Keratinocyte (primary cell): Measurements from ENCODE around the gene FAM174A. TPM values are rescaled to one million over a fixed set of nuclear protein-coding genes. Genes with fewer than 3 reads are reported as not detected.

Experiments
- DNase-seq: peaks from one replicate; pipeline ENCODE4 v3.0.0-alpha.2; 2011; ENCODE audit warnings: low read depth, missing footprints, low spot score
- FAIRE-seq: peaks from 2 replicates; lab custom pipeline; 2011; peaks lifted over from hg19 to GRCh38; lab: Jason Lieb, UNC
- H2AFZ ChIP-seq: 2 replicates; pipeline ENCODE4 v1.6.0; 2012; ENCODE audit warnings: low read length, control low read depth, inconsistent platforms; ENCODE audit not compliant: control insufficient read depth
- H3K27ac ChIP-seq: 2 replicates; pipeline ENCODE4 v1.5.1; 2011; ENCODE audit warnings: low read length; ENCODE audit not compliant: control insufficient read depth, insufficient read depth
- H3K27me3 ChIP-seq: 3 replicates; pipeline ENCODE4 v1.6.0; 2011; ENCODE audit warnings: low read length; ENCODE audit not compliant: control insufficient read depth, insufficient read depth; ENCODE audit errors: extremely low read depth
- H3K36me3 ChIP-seq, 2 experiments: 2 replicates in 1 of 2; 3 replicates in 1 of 2; pipeline ENCODE4 v1.5.1; 2011; ENCODE audit warnings: low read length in 2 of 2, mild to moderate bottlenecking in 1 of 2; ENCODE audit not compliant: control insufficient read depth in 2 of 2, insufficient read depth in 2 of 2; ENCODE audit errors: extremely low read depth in 1 of 2
- H3K4me1 ChIP-seq: 3 replicates; pipeline ENCODE4 v1.5.1; 2011; ENCODE audit warnings: low read length; ENCODE audit not compliant: control insufficient read depth, insufficient read depth; ENCODE audit errors: extremely low read depth
- H3K4me2 ChIP-seq: 3 replicates; pipeline ENCODE4 v1.6.0; 2011; ENCODE audit warnings: low read depth, low read length; ENCODE audit not compliant: control insufficient read depth, insufficient read depth; ENCODE audit errors: extremely low read depth
- H3K4me3 ChIP-seq, 3 experiments: fragments of 200-600 bp in 1 of 3; sonication (generic) in 1 of 3; 2 replicates in 2 of 3; 3 replicates in 1 of 3; pipeline ENCODE4 v1.5.1; 2011 to 2016; ENCODE audit warnings: low read length in 3 of 3, mild to moderate bottlenecking in 3 of 3, control low read depth in 2 of 3, inconsistent platforms in 1 of 3, low read depth in 1 of 3, mixed read lengths in 1 of 3, mixed run types in 1 of 3, moderate library complexity in 1 of 3; ENCODE audit not compliant: control insufficient read depth in 2 of 3, insufficient read depth in 2 of 3; ENCODE audit errors: extremely low read depth in 1 of 3
- H3K79me2 ChIP-seq: 2 replicates; pipeline ENCODE4 v1.6.0; 2012; ENCODE audit warnings: low read length; ENCODE audit not compliant: control insufficient read depth, insufficient read depth
- H3K9ac ChIP-seq: 3 replicates; pipeline ENCODE4 v1.6.0; 2011; ENCODE audit warnings: low read length; ENCODE audit not compliant: control insufficient read depth, insufficient read depth; ENCODE audit errors: extremely low read depth
- H3K9me1 ChIP-seq: 3 replicates; pipeline ENCODE4 v1.6.0; 2011; ENCODE audit warnings: low read length; ENCODE audit not compliant: control insufficient read depth, insufficient read depth; ENCODE audit errors: extremely low read depth
- H3K9me3 ChIP-seq: 2 replicates; pipeline ENCODE4 v1.5.1; 2012; ENCODE audit warnings: low read depth, low read length; ENCODE audit not compliant: control insufficient read depth
- H4K20me1 ChIP-seq: 3 replicates; pipeline ENCODE4 v1.6.0; 2011; ENCODE audit warnings: low read length; ENCODE audit not compliant: control insufficient read depth, insufficient read depth; ENCODE audit errors: extremely low read depth
- CTCF ChIP-seq, 3 experiments: IDR thresholded peaks in 1 of 3; conservative IDR thresholded peaks in 1 of 3; optimal IDR thresholded peaks in 1 of 3; 2 replicates in 2 of 3; 3 replicates in 1 of 3; pipeline versions ENCODE3 to v1.5.1; 2011; ENCODE audit warnings: low read length in 3 of 3, mild to moderate bottlenecking in 3 of 3, moderate library complexity in 2 of 3, control low read depth in 1 of 3, inconsistent platforms in 1 of 3; ENCODE audit not compliant: insufficient read depth in 2 of 3; ENCODE audit errors: extremely low read depth in 1 of 3
- EZH2 ChIP-seq: IDR thresholded peaks from one replicate; pipeline ENCODE4 v1.6.1; 2012; ENCODE audit warnings: inconsistent platforms, mild to moderate bottlenecking, low read length, moderate library complexity
- dilution Hi-C: fragments of 300-500 bp; cut with MboI; formaldehyde crosslinking; loops from one replicate; pipeline ENCODE4 v1.7.0; 2020; ENCODE audit warnings: low sequenced_read_pairs; ENCODE audit not compliant: extremely low pct_ligation_motif_present
- polyA plus RNA-seq, 5 experiments: library from polyadenylated mRNA; depleted of rRNA in 3 of 5; stranded (reverse) in 3 of 5; stranded (forward) in 1 of 5; unstranded in 1 of 5; fragments of >200 nt; gene quantifications; 1 replicate in 1 of 5; 2 replicates in 3 of 5; 3 replicates in 1 of 5; pipeline versions ENCODE4 v1.2.1 to v1.2.3, GENCODE V29; 2011 to 2012; ENCODE audit warnings: missing spikeins in 2 of 5, low read depth in 1 of 5, low replicate concordance in 1 of 5

Gene FAM174A
- polyA plus RNA-seq, 1 donor (not counting 4 experiments of a cell fraction or from before 2014, with no cell fraction given): 17.3 TPM

GRCh38 chr5:100553209-100553608 is 18.0 kb downstream of the FAM174A start:
- DNase-seq: no peak
- Histone ChIP-seq H3K36me3 (no peaks in the 10 kb centered on the region), H3K9me1 (no peaks in the 10 kb centered on the region), H2AFZ (no peak overlapping the region), H3K4me1 (peaks cover 13% of the 10 kb centered on the region), H3K27me3 (no peaks in the 10 kb centered on the region), H3K9me3 (no peaks in the 10 kb centered on the region), H3K4me2 (no peak overlapping the region), H3K27ac (no peak overlapping the region), H3K79me2 (no peaks in the 10 kb centered on the region), H3K4me3 (no peak overlapping the region), H4K20me1 (no peaks in the 10 kb centered on the region), H3K9ac (no peak overlapping the region)
- FAIRE-seq: no peak
- TF ChIP-seq EZH2 (no peak), CTCF (optimal IDR thresholded peaks at IDR 0.05 in 1 of 3, IDR thresholded peaks at IDR 0.05 in 1 of 3, conservative IDR thresholded peaks at IDR 0.05 in 1 of 3; ENCODE audit: extremely low read depth in 1 of 3, insufficient read depth in 2 of 3, low read length in 3 of 3) (no peak)
- dilution Hi-C loops: no loop called here

- no peaks in the 10 kb centered on the region for H3K9me3 ChIP-seq
- DNase-seq (no peak), FAIRE-seq (no peak)
- no peaks in the 10 kb centered on the region for H3K27me3 ChIP-seq
- no peak for TF ChIP-seq EZH2
- no peak for TF ChIP-seq CTCF (optimal IDR thresholded peaks at IDR 0.05 in 1 of 3, IDR thresholded peaks at IDR 0.05 in 1 of 3, conservative IDR thresholded peaks at IDR 0.05 in 1 of 3; ENCODE audit: extremely low read depth in 1 of 3, insufficient read depth in 2 of 3, low read length in 3 of 3)
- peaks cover 3% of the 10 kb centered on the region for H3K4me1 ChIP-seq
- no peaks in the 10 kb centered on the region for H3K36me3 ChIP-seq
- H2AFZ ChIP-seq: no peak overlapping the region
- no peak overlapping the region for H3K27ac ChIP-seq
- no peak overlapping the region for H3K4me2 ChIP-seq
- H3K79me2 ChIP-seq: no peaks in the 10 kb centered on the region
- H3K4me3 ChIP-seq: no peak overlapping the region
- no peak overlapping the region for H3K9ac ChIP-seq
- no peaks in the 10 kb centered on the region for H4K20me1 ChIP-seq
- dilution Hi-C loops: no loop called here
- no peaks in the 10 kb centered on the region for H3K9me1 ChIP-seq
Measured at GRCh38 chr5:100560860-100561259, 25.7 kb downstream of the FAM174A start.
